ENCODE results near the gene RAN. TPM values are rescaled to one million over a fixed set of nuclear protein-coding genes. Genes with fewer than 3 reads are reported as not detected.

The RAN gene
- total and polyA plus RNA-seq, 8 donors = 431 to 665 (median 563) TPM

GRCh38 chr12:130911193-130911592, 39.3 kb downstream of the RAN start:
- DNase-seq = no peak
- Histone ChIP-seq H3K4me1 (no peaks in the 10 kb centered on the region), H3K36me3 (no peaks in the 10 kb centered on the region), H3K27me3 (peaks cover 0 to 13% of the 10 kb centered on the region in 2 donors), H3K4me3 (no peak overlapping the region), H3K27ac (no peak overlapping the region), H3K9me3 (peaks cover 0 to 17% of the 10 kb centered on the region in 2 donors)
- TF ChIP-seq, protein P1, sequence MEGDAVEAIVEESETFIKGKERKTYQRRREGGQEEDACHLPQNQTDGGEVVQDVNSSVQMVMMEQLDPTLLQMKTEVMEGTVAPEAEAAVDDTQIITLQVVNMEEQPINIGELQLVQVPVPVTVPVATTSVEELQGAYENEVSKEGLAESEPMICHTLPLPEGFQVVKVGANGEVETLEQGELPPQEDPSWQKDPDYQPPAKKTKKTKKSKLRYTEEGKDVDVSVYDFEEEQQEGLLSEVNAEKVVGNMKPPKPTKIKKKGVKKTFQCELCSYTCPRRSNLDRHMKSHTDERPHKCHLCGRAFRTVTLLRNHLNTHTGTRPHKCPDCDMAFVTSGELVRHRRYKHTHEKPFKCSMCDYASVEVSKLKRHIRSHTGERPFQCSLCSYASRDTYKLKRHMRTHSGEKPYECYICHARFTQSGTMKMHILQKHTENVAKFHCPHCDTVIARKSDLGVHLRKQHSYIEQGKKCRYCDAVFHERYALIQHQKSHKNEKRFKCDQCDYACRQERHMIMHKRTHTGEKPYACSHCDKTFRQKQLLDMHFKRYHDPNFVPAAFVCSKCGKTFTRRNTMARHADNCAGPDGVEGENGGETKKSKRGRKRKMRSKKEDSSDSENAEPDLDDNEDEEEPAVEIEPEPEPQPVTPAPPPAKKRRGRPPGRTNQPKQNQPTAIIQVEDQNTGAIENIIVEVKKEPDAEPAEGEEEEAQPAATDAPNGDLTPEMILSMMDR (IDR thresholded peaks at IDR 0.05) = no peak
- intact Hi-C loops (cut with DNase I) = loop anchor here in 1 of 2 donors (10.0 kb wide), 1 partner anchor 224 kb away; no protein-coding TSS in a partner anchor
- no peak for ATAC-seq

- Histone ChIP-seq H3K9me3 (peaks cover 0 to 17% of the 10 kb centered on the region in 2 donors), H3K36me3 (no peaks in the 10 kb centered on the region), H3K4me1 (peaks cover 0 to 6% of the 10 kb centered on the region in 2 donors), H3K27me3 (peaks cover 0 to 19% of the 10 kb centered on the region in 2 donors), H3K27ac (no peak overlapping the region), H3K4me3 (no peak overlapping the region)
- ATAC-seq (no peak), DNase-seq (no peak)
- TF ChIP-seq, protein P1 (IDR thresholded peaks at IDR 0.05) = no peak
- intact Hi-C loops (cut with DNase I) = loop anchor here in 1 of 2 donors (10.0 kb wide), 1 partner anchor 223 kb away; no protein-coding TSS in a partner anchor
These were observed 40.1 kb downstream of the RAN start for GRCh38 chr12:130911933-130912332.

DNA sequence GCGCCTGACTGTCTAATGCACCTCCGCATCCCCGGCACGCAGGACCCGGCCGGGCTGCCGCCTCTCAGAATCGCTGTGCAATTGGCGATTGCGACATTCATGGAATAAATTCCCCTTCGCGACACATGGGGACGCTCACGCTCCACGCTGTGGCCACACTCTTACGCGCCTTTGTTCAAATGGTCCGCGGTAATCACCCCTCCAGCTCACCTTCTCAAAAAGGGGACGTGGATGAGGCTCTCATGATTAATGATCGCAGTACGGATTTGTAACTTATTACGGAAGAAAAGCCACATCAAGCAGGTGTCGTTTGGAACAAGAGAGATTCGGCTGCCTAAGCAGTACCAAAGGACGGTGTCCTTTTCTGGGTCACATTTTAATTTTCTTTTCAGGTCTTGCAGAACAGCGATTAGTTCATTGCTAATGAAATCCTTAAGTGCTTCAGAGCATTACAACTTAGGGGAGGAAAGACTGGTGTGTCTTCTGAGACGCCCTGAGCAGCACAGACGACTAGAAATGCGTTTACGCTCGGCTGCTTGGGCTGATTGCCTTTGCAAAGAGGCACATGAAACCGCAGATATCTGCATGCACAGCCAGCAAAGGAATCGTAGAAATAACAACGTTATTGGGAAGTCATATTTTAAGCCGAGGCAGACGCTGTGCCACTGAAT, 44.5 kb downstream of the RAN start:
- intact Hi-C loops (cut with DNase I) = loop anchor here in 1 of 2 donors (10.0 kb wide), 1 partner anchor 218 kb away; no protein-coding TSS in a partner anchor
- Histone ChIP-seq H3K36me3 (no peaks in the 10 kb centered on the region), H3K4me3 (peak overlapping the region in 1 of 2 donors; percentile 21), H3K9me3 (peaks cover 0 to 14% of the 10 kb centered on the region in 2 donors), H3K4me1 (peaks cover 0 to 12% of the 10 kb centered on the region in 2 donors), H3K27me3 (peaks cover 0 to 25% of the 10 kb centered on the region in 2 donors), H3K27ac (no peak overlapping the region)
- TF ChIP-seq, protein P1 (IDR thresholded peaks at IDR 0.05) = peak; percentile 47 to 96
- DNase-seq (peak in 3 of 4 donors; percentile 48 to 86 (median 78)), ATAC-seq (peak; percentile 92)

DNA sequence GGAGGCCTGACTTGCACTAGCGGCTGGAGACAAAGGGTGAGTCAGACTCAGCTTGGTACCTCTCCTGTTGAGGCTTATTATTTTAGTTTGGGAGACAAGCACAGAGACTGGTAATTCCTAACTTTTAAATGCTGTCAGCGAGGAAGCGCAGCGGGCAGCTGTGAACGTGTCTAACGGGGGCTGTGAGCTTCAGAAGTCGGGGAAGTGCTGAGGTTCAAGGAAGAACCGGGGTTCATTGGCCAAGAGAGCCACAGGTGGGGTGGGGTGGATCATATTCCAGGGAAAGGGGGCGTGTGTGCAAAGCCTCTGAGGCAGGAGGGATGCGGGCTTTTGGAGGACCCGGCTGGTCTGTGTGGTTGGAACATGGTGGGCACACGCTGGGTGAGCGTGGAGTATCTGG, 45.7 kb downstream of the RAN start:
- intact Hi-C loops (cut with DNase I) = loop anchor here in 1 of 2 donors (10.0 kb wide), 1 partner anchor 217 kb away; no protein-coding TSS in a partner anchor

GRCh38 chr12:130919086-130919485, 47.2 kb downstream of the RAN start:
- no peaks in the 10 kb centered on the region for H3K36me3 ChIP-seq
- peaks cover 0 to 5% of the 10 kb centered on the region in 2 donors for H3K9me3 ChIP-seq
- H3K27ac ChIP-seq = no peak overlapping the region
- ATAC-seq (no peak), DNase-seq (no peak)
- intact Hi-C loops (cut with DNase I) = loop anchor here in 1 of 2 donors (10.0 kb wide), 1 partner anchor 216 kb away; no protein-coding TSS in a partner anchor
- peaks cover 0 to 25% of the 10 kb centered on the region in 2 donors for H3K27me3 ChIP-seq
- H3K4me3 ChIP-seq = no peak overlapping the region
- TF ChIP-seq, protein P1 (IDR thresholded peaks at IDR 0.05) = no peak
- H3K4me1 ChIP-seq = peaks cover 0 to 12% of the 10 kb centered on the region in 2 donors

More for the DNA sequence above, 45.7 kb downstream of the RAN start:
- Histone ChIP-seq H3K4me1 (peaks cover 0 to 12% of the 10 kb centered on the region in 2 donors), H3K36me3 (no peaks in the 10 kb centered on the region), H3K4me3 (no peak overlapping the region), H3K27ac (no peak overlapping the region), H3K9me3 (peaks cover 0 to 5% of the 10 kb centered on the region in 2 donors), H3K27me3 (peaks cover 0 to 25% of the 10 kb centered on the region in 2 donors)
- TF ChIP-seq, protein P1 (IDR thresholded peaks at IDR 0.05) = no peak
- no peak for ATAC-seq
- DNase-seq = no peak
